ENCODE measurements around the gene METTL22.

DNA sequence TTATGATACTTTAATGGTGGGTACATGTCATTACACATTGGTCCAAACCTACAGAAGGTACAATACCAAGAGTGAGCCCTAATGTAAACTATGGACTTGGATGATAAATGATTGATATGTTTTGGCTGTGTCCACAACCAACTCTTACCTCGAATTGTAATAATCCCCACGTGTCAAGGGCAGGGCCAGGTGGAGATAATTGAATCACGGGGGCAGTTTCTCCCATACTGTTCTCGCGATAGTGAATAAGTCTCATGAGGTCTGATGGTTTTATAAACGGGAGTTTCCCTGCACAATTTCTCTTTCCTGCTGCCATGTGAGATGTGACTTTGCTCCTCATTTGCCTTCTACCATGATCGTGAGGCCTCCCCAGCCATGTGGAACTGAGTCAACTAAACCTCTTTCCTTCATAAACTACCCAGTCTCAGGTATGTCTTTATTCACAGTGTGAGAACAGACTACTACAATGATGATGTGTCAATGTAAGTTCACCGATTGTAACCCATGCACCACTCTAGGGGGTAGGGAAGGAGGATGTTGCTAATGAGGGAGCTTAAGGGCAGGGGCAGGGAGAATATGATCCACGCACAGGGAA is 7.0 kb upstream of the METTL22 start:
- TF ChIP-seq, protein P1, sequence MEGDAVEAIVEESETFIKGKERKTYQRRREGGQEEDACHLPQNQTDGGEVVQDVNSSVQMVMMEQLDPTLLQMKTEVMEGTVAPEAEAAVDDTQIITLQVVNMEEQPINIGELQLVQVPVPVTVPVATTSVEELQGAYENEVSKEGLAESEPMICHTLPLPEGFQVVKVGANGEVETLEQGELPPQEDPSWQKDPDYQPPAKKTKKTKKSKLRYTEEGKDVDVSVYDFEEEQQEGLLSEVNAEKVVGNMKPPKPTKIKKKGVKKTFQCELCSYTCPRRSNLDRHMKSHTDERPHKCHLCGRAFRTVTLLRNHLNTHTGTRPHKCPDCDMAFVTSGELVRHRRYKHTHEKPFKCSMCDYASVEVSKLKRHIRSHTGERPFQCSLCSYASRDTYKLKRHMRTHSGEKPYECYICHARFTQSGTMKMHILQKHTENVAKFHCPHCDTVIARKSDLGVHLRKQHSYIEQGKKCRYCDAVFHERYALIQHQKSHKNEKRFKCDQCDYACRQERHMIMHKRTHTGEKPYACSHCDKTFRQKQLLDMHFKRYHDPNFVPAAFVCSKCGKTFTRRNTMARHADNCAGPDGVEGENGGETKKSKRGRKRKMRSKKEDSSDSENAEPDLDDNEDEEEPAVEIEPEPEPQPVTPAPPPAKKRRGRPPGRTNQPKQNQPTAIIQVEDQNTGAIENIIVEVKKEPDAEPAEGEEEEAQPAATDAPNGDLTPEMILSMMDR (IDR thresholded peaks at IDR 0.05) = no peak
- TF ChIP-seq POLR2A (IDR thresholded peaks at IDR 0.05) (no peak), POLR2AphosphoS5 (IDR thresholded peaks at IDR 0.05) (no peak)

Measured in prostate gland (tissue), 2 donors.